Inferior parietal cortex (tissue), 1 donor: ENCODE results near the gene VAV1.
"Not testable (repeated sequence)": the region's sequence is repeated elsewhere in the genome, so short reads cannot be mapped to it uniquely, and the experiment has no call there.

Source experiments
- DNase-seq: peaks from one replicate; pipeline ENCODE4 v3.0.0-alpha.2; 2016; ENCODE audit errors: extremely low spot score

The VAV1 gene

DNA sequence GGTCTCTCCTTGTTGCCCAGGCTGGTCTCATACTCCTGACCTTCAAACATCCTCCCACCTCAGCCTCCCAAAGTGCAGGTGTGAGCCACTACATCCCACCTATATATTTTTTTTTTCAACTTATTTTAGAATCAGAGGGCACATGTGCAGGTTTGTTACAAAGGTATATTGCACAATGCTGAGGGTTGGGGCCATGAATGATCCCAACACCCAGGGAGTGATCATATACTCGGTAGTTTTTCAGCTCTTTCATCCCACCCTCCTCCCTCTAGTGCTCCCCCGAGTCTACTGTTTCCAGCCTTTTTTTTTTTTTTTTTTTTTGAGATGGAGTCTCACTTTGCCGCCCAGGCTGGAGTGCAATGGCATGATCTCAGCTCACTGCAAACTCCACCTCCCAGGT lies 76.5 kb downstream of the VAV1 start:
- no peak for DNase-seq

DNA sequence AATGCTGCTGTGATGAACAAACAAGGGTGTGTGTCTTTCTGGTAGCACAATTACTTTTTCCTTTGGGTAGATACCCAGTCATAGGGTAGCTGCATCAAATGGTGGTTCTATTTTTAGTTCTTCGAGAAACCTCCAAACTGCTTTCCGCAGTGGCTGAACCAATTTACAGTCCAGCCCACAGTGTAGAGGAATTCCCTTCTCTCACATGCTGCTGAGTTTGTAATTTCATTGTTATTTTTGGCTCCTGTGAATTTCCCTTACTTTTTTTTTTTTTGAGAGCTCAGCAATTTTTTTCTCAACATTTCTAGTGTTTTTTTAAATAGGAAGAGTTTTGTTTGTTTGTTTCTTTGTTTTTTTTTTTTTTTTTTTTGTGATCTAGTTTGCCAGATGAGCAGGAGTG lies 77.4 kb downstream of the VAV1 start:
- DNase-seq = no peak

DNA sequence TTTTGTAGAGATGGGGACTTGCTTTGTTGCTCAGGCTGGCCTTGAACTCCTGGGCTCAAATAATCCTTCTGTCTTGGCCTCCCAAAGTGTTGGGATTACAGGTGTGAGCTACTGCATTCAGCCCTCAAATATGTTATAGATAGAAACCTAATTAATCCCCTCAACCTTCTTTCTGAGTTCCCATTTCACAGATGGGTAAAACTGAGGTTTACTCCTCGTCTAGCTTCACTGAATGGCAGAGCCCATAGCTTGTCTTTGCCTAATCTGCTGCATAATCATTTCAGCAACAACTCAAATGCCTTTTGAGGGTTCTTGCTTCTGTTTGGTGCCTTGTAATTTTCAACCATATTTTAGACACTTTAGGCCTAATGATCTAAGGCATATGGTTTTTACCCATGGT lies 78.9 kb downstream of the VAV1 start:
- no peak for DNase-seq

DNA sequence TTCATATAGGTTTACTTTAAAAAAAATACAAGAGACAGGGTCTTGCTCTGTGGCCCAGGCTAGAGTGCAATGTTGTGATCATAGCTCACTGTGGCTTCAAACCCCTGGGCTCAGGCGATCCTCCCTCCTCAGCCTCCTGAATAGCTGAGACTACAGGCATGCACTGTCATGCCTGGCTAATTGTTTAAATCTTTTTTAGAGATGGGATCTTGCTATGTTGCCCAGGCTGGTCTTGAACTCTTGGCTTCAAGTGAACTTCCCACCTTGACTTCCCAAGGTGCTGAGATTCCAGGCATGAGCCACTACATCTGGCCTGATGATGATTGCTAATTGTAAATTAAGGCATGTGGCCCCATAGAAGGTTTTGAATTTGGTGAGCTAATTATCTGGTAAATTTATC lies 79.5 kb downstream of the VAV1 start:
- no peak for DNase-seq

DNA sequence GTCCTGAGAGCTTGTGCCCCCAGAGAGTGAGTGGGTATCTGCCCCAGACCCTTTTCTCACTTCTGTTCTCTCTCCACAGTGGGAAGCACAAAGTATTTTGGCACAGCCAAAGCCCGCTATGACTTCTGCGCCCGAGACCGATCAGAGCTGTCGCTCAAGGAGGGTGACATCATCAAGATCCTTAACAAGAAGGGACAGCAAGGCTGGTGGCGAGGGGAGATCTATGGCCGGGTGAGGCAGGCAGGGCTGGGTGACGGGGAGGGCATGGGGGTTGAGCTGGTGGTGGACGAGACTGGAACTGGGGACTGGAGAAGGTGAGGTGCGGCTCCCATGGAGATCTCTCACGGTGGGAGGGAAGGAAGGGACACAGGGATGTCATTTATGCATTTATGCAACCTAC lies 81.4 kb downstream of the VAV1 start:
- no peak for DNase-seq

DNA sequence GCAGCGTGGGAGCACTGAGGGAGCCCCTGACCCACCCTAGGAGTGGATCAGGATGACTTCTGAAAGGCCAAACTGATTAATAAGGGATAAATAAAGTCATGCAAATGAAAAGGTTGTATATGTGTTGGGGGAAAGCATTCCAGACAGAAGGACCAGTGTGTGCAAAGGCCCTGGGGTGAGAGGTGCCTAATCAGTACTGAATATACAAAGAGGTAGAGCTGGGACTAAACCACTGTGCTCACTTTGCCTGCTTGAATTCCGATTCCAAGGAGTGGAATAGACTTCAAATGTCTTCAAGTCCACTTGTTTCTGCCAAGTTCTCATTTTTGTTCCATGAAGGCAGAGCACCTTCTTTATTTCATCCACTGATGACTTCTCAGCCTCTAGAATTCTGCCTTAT lies 82.2 kb downstream of the VAV1 start:
- DNase-seq = no peak

- DNase-seq = peak; percentile 1
Measured at GRCh38 chr19:6856749-6857372, 84.4 kb downstream of the VAV1 start.

DNA sequence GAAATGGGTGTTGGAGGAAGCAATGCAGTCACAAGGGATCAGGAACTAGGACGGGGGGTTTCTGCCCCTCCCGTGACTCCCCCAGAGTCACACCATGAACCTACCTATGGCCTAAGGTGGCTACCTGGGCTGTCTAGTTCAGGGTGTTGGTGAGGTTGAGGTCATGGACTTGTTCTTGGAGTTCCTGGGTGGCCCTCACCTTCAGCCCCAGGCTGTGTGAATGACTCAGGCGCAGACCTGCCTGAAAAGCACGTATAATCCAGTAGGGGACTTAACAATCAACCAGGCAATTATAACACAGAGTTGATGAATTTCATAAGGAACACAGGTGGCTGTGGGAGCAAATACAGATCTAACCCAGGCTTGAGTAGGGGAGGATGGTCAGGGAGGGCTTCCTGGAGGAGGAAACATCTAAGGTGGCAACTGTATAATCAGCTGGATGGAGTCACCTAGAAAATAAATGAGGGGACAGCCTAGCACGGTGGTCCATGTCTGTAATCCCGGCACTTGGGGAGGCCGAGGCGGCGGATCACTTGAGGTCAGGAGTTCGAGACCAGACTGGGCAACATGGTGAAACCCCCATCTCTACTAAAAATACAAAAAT lies 89.3 kb downstream of the VAV1 start:
- no peak for DNase-seq

DNA sequence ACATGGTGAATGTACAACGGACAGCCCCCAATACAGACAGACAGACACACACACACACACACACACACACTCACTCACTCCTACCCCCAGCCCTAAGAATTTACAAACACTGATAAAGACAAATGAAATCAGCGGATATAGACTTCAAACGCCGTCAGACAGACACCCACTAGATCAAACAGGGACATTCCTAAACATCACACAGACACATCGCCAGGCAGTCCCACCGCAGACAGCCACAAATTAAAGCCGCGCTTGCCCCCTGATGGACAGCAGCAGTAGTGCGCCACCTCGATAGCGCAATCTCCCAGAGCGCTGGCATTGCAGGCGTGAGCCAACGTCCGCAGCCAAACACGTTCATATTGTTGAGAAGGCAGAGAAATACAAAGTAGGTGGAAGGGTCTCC lies 90.2 kb downstream of the VAV1 start:
- peak; percentile 70 for DNase-seq

DNA sequence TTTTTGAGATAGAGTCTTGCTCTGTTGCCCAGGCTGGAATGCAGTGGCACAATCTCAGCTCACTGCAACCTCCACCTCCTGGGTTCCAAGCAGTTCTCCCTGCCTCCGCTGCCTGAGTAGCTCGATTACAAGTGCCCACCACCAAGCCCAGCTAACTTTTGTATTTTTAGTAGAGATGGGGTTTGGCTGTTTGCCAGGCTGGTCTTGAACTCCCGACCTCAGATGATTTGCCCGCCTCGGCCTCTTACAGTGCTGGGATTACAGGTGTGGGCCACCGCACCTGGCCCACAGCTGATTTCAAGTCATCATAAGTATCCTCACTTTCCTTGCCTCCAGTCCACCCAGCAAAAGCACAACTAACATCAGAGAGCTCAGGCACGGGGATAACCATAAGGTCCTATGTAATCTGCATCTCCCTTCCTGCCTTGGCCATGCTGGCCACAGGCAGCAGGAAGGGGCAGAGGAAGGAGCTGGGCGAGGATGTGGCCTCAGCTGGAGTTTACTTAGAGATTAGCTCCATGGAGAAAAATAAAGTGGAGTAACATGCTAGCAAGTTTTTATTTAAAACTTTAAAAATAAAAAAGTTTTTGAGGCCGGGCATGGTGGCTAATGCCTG lies 91.9 kb downstream of the VAV1 start:
- DNase-seq = no peak

DNA sequence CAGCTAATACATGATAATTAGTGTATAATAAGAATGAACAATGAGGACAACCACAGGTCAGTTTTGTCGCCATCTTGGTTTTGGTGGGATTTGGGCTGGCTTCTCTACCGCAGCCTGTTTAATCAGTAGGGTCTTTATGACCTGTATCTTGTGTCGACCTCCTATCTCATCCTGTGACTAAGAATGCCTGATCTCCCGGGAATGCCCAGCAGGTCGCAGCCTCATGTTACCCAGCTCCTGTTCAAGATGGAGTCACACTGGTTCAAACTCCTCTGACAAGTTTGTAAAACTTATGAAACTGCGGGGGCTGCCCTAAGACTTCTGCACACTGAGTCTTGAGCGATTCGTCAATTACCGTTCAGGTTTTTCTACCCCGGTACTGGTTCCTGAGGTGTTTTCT lies 93.3 kb downstream of the VAV1 start:
- no peak for DNase-seq

DNA sequence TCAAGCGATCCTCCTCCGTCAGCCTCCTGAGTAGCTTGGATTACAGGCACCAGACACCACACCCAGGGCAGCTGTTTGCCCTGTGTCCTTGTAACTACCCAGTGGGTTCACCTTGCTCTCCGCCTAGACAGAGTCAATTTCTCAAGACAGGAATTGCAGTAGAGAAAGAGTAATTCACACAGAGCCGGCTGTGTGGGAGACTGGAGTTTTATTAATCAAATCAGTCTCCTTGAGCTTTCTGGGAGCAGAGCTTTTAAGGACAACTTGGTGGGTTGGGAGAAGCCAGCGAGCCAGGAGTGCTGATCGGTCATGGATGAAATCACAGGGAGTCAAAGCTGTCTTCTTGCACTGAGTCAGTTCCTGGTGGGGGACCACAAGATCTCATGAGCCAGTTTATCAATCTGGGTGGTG lies 94.2 kb downstream of the VAV1 start:
- no peak for DNase-seq

DNA sequence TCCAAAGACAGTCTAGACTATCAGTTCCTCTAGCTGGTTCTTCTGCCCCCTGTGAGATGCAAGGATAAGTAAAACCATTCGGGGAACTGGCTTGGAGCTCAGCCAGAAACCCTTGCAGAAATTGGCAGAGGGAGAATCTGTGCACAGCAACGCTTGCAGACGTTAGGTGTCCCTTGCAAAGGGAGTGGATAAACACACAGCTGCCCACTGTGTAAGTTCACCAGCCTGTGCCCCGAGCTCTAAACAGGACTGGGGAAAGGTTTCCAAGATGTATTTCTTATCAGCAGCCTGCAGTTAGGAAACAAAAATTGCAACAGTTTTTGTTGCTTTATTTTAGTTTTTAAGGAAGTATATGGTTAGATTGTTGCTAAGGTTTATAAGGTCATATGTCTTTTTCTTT lies 95.8 kb downstream of the VAV1 start:
- peak; percentile 9 for DNase-seq

DNA sequence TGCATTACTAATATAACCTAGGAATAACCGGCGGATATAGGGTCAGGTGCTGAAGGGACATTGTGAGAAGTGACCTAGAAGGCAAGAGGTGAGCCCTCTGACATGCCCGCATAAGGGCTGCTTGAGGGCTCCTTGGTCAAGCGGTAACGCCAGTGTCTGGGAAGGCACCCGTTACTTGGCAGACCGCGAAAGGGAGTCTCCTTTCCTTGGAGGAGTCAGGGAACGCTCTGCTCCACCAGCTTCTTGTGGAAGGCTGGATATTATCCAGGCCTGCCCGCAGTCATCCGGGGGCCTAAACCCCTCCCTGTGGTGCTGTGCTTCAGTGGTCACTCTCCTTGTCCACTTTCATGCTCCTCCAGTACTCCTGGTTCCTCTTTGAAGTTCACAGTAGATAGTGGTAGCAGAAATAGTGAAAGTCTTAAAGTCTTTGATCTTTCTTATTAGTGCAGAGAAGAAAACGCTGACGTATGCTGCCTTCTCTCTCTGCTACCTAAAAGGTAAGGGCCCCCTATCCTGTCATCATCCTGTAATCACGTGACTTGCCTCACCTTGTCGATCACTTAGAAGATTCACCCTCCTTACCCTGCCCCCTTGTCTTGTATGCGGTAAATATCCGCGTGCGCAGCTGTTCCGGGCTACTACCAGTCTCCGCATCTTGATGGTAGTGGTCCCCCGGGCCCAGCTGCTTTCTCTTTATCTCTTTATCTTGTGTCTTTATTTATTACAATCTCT lies 96.8 kb downstream of the VAV1 start:
- DNase-seq = not testable (repeated sequence)

- no peak for DNase-seq
Measured at GRCh38 chr19:6873708-6874431, 101.4 kb downstream of the VAV1 start.

DNA sequence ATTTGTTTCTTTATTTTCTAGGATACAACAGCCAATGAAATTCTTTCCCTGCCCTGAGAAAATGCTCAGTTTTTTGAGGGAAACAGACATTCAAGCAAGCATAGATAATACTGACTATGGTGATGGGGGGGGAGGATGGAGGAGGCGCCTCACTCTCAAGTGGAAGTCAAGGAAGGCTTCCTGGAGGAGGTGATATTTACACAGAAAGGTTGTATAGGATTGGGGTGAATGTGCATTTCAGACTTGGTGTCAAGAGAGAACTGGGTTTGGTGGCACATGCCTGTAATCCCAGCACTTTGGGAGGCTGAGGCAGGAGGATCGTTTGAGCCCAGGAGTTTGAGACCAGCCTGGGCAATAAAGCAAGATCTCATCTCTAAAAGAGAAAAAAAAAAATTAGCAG lies 102.7 kb downstream of the VAV1 start:
- DNase-seq = no peak

GRCh38 chr19:6876748-6877147 lies 104.2 kb downstream of the VAV1 start:
- DNase-seq = no peak

GRCh38 chr19:6877766-6878165 lies 105.3 kb downstream of the VAV1 start:
- DNase-seq = no peak

- no peak for DNase-seq
Measured at GRCh38 chr19:6886277-6886897, 113.9 kb downstream of the VAV1 start.

- no peak for DNase-seq
Measured at GRCh38 chr19:6887316-6887715, 114.8 kb downstream of the VAV1 start, which contains the start of gene ADGRE1. ADGRE1 (plus strand) TSS chr19:6887579; CDS start chr19:6887609, 30 bp downstream.

GRCh38 chr19:6888967-6889366 lies 116.5 kb downstream of the VAV1 start:
- DNase-seq = no peak
